ENCODE data around the gene CST11. TPM values are rescaled to one million over a fixed set of nuclear protein-coding genes. Genes with fewer than 3 reads are reported as not detected.

The CST11 gene
- total and polyA plus RNA-seq, 4 donors = not detected

- 50% methylated on average over 3 of the region's 3 CpGs for WGBS (ENCODE audit: insufficient coverage)
- no peaks in the 10 kb centered on the region for H3K36me3 ChIP-seq (ENCODE audit: control insufficient read depth, insufficient read depth, low read length)
Observed at GRCh38 chr20:23456409-23456808, 3.7 kb upstream of the CST11 start.

GRCh38 chr20:23455639-23456038 lies 3.0 kb upstream of the CST11 start:
- no peak overlapping the region for H3K27ac ChIP-seq (ENCODE audit: low read depth, low read length)
- no peak overlapping the region for H3K4me3 ChIP-seq (ENCODE audit: low read depth, low read length)
- no peak for DNase-seq (ENCODE audit: low read depth in 4 of 6, low spot score in 6 of 6)
- no peaks in the 10 kb centered on the region for H3K36me3 ChIP-seq (ENCODE audit: control insufficient read depth, insufficient read depth, low read length)
- H3K27me3 ChIP-seq (ENCODE audit: control insufficient read depth, insufficient read depth, low read length) = no peaks in the 10 kb centered on the region
- peaks cover 4% of the 10 kb centered on the region for H3K4me1 ChIP-seq (ENCODE audit: control insufficient read depth, insufficient read depth, low read length)
- WGBS (ENCODE audit: insufficient coverage) = 94% methylated on average over 7 of the region's 7 CpGs
- peaks cover 1% of the 10 kb centered on the region for H3K9me3 ChIP-seq (ENCODE audit: control insufficient read depth, insufficient read depth, low read length)

More at GRCh38 chr20:23456409-23456808, 3.7 kb upstream of the CST11 start:
- Histone ChIP-seq H3K27ac (ENCODE audit: low read depth, low read length) (no peak overlapping the region), H3K4me1 (ENCODE audit: control insufficient read depth, insufficient read depth, low read length) (peaks cover 4% of the 10 kb centered on the region), H3K27me3 (ENCODE audit: control insufficient read depth, insufficient read depth, low read length) (no peaks in the 10 kb centered on the region), H3K4me3 (ENCODE audit: low read depth, low read length) (no peak overlapping the region), H3K9me3 (ENCODE audit: control insufficient read depth, insufficient read depth, low read length) (peaks cover 1% of the 10 kb centered on the region)
- no peak for DNase-seq (ENCODE audit: low read depth in 4 of 6, low spot score in 6 of 6)

GRCh38 chr20:23454816-23455215 lies 2.1 kb upstream of the CST11 start:
- no peak overlapping the region for H3K27ac ChIP-seq (ENCODE audit: low read depth, low read length)
- H3K36me3 ChIP-seq (ENCODE audit: control insufficient read depth, insufficient read depth, low read length) = no peaks in the 10 kb centered on the region
- no peak overlapping the region for H3K4me3 ChIP-seq (ENCODE audit: low read depth, low read length)
- peaks cover 4% of the 10 kb centered on the region for H3K4me1 ChIP-seq (ENCODE audit: control insufficient read depth, insufficient read depth, low read length)
- DNase-seq (ENCODE audit: low read depth in 4 of 6, low spot score in 6 of 6) = no peak
- H3K27me3 ChIP-seq (ENCODE audit: control insufficient read depth, insufficient read depth, low read length) = no peaks in the 10 kb centered on the region
- H3K9me3 ChIP-seq (ENCODE audit: control insufficient read depth, insufficient read depth, low read length) = peaks cover 1% of the 10 kb centered on the region
- no CpG with 5 or more reads among the region's 1 CpG for WGBS (ENCODE audit: insufficient coverage)

- 95% methylated on average over 15 of the region's 15 CpGs for WGBS (ENCODE audit: insufficient coverage)
- no peaks in the 10 kb centered on the region for H3K27me3 ChIP-seq (ENCODE audit: control insufficient read depth, insufficient read depth, low read length)
- no peak overlapping the region for H3K27ac ChIP-seq (ENCODE audit: low read depth, low read length)
- DNase-seq (ENCODE audit: low read depth in 4 of 6, low spot score in 6 of 6) = no peak
- H3K4me3 ChIP-seq (ENCODE audit: low read depth, low read length) = no peak overlapping the region
- peaks cover 4% of the 10 kb centered on the region for H3K4me1 ChIP-seq (ENCODE audit: control insufficient read depth, insufficient read depth, low read length)
- H3K9me3 ChIP-seq (ENCODE audit: control insufficient read depth, insufficient read depth, low read length) = peaks cover 1% of the 10 kb centered on the region
- no peaks in the 10 kb centered on the region for H3K36me3 ChIP-seq (ENCODE audit: control insufficient read depth, insufficient read depth, low read length)
Observed at GRCh38 chr20:23453549-23454543, 1.2 kb upstream of the CST11 start.

GRCh38 chr20:23451956-23452487 lies 654 bp downstream of the CST11 start:
- peaks cover 4% of the 10 kb centered on the region for H3K4me1 ChIP-seq (ENCODE audit: control insufficient read depth, insufficient read depth, low read length)
- no peaks in the 10 kb centered on the region for H3K27me3 ChIP-seq (ENCODE audit: control insufficient read depth, insufficient read depth, low read length)
- no peak overlapping the region for H3K4me3 ChIP-seq (ENCODE audit: low read depth, low read length)
- 83% methylated on average over 4 of the region's 11 CpGs for WGBS (ENCODE audit: insufficient coverage)
- no peak overlapping the region for H3K27ac ChIP-seq (ENCODE audit: low read depth, low read length)
- no peaks in the 10 kb centered on the region for H3K36me3 ChIP-seq (ENCODE audit: control insufficient read depth, insufficient read depth, low read length)
- peaks cover 1% of the 10 kb centered on the region for H3K9me3 ChIP-seq (ENCODE audit: control insufficient read depth, insufficient read depth, low read length)
- DNase-seq (ENCODE audit: low read depth in 4 of 6, low spot score in 6 of 6) = no peak

- no peak for DNase-seq (ENCODE audit: low read depth in 4 of 6, low spot score in 6 of 6)
- Histone ChIP-seq H3K9me3 (ENCODE audit: control insufficient read depth, insufficient read depth, low read length) (no peaks in the 10 kb centered on the region), H3K4me3 (ENCODE audit: low read depth, low read length) (no peak overlapping the region), H3K27me3 (ENCODE audit: control insufficient read depth, insufficient read depth, low read length) (no peaks in the 10 kb centered on the region), H3K36me3 (ENCODE audit: control insufficient read depth, insufficient read depth, low read length) (no peaks in the 10 kb centered on the region), H3K4me1 (ENCODE audit: control insufficient read depth, insufficient read depth, low read length) (no peaks in the 10 kb centered on the region), H3K27ac (ENCODE audit: low read depth, low read length) (no peak overlapping the region)
- WGBS (ENCODE audit: insufficient coverage) = 93% methylated on average over 1 of the region's 1 CpG
Observed at GRCh38 chr20:23450877-23451276, 1.8 kb downstream of the CST11 start.

GRCh38 chr20:23449421-23449820 lies 3.3 kb downstream of the CST11 start:
- H3K4me3 ChIP-seq (ENCODE audit: low read depth, low read length) = no peak overlapping the region
- no peaks in the 10 kb centered on the region for H3K36me3 ChIP-seq (ENCODE audit: control insufficient read depth, insufficient read depth, low read length)
- H3K27me3 ChIP-seq (ENCODE audit: control insufficient read depth, insufficient read depth, low read length) = no peaks in the 10 kb centered on the region
- WGBS (ENCODE audit: insufficient coverage) = no CpG with 5 or more reads among the region's 3 CpGs
- DNase-seq (ENCODE audit: low read depth in 4 of 6, low spot score in 6 of 6) = no peak
- H3K9me3 ChIP-seq (ENCODE audit: control insufficient read depth, insufficient read depth, low read length) = no peaks in the 10 kb centered on the region
- H3K27ac ChIP-seq (ENCODE audit: low read depth, low read length) = no peak overlapping the region
- H3K4me1 ChIP-seq (ENCODE audit: control insufficient read depth, insufficient read depth, low read length) = no peaks in the 10 kb centered on the region

- no peaks in the 10 kb centered on the region for H3K4me1 ChIP-seq (ENCODE audit: control insufficient read depth, insufficient read depth, low read length)
- no peak overlapping the region for H3K4me3 ChIP-seq (ENCODE audit: low read depth, low read length)
- no peaks in the 10 kb centered on the region for H3K36me3 ChIP-seq (ENCODE audit: control insufficient read depth, insufficient read depth, low read length)
- H3K27ac ChIP-seq (ENCODE audit: low read depth, low read length) = no peak overlapping the region
- WGBS (ENCODE audit: insufficient coverage) = 96% methylated on average over 4 of the region's 5 CpGs
- no peaks in the 10 kb centered on the region for H3K9me3 ChIP-seq (ENCODE audit: control insufficient read depth, insufficient read depth, low read length)
- H3K27me3 ChIP-seq (ENCODE audit: control insufficient read depth, insufficient read depth, low read length) = no peaks in the 10 kb centered on the region
- no peak for DNase-seq (ENCODE audit: low read depth in 4 of 6, low spot score in 6 of 6)
Observed at GRCh38 chr20:23448167-23448566, 4.5 kb downstream of the CST11 start.

GRCh38 chr20:23446505-23446904 lies 6.2 kb downstream of the CST11 start:
- 88% methylated on average over 5 of the region's 8 CpGs for WGBS (ENCODE audit: insufficient coverage)
- H3K27ac ChIP-seq (ENCODE audit: low read depth, low read length) = no peak overlapping the region
- no peak overlapping the region for H3K4me3 ChIP-seq (ENCODE audit: low read depth, low read length)
- peaks cover 8% of the 10 kb centered on the region for H3K4me1 ChIP-seq (ENCODE audit: control insufficient read depth, insufficient read depth, low read length)
- no peaks in the 10 kb centered on the region for H3K27me3 ChIP-seq (ENCODE audit: control insufficient read depth, insufficient read depth, low read length)
- no peaks in the 10 kb centered on the region for H3K9me3 ChIP-seq (ENCODE audit: control insufficient read depth, insufficient read depth, low read length)
- no peaks in the 10 kb centered on the region for H3K36me3 ChIP-seq (ENCODE audit: control insufficient read depth, insufficient read depth, low read length)
- peak in 2 of 6 donors; percentile 38 for DNase-seq (ENCODE audit: low read depth in 4 of 6, low spot score in 6 of 6)

All from spinal cord (tissue), 10 donors.